SK-N-MC (cell line): Measurements from ENCODE around the gene RGS19.

ENCODE experiments used
- EZH2 ChIP-seq: fragments of 200-600 bp; sonication (generic); IDR thresholded peaks from one replicate; pipeline ENCODE4 v1.6.1; 2017; ENCODE audit warnings: antibody characterized with exemption
- FOXP2 ChIP-seq: optimal IDR thresholded peaks from 2 replicates; pipeline ENCODE3; 2011; ENCODE audit warnings: mild to moderate bottlenecking, moderate library complexity; ENCODE audit not compliant: insufficient read depth; ENCODE audit errors: extremely low read length, control extremely low read depth
- POLR2AphosphoS5 ChIP-seq: IDR thresholded peaks from 2 replicates; pipeline ENCODE4 v1.6.1; 2012; ENCODE audit warnings: mild to moderate bottlenecking, low read depth, low read length, borderline replicate concordance

DNA sequence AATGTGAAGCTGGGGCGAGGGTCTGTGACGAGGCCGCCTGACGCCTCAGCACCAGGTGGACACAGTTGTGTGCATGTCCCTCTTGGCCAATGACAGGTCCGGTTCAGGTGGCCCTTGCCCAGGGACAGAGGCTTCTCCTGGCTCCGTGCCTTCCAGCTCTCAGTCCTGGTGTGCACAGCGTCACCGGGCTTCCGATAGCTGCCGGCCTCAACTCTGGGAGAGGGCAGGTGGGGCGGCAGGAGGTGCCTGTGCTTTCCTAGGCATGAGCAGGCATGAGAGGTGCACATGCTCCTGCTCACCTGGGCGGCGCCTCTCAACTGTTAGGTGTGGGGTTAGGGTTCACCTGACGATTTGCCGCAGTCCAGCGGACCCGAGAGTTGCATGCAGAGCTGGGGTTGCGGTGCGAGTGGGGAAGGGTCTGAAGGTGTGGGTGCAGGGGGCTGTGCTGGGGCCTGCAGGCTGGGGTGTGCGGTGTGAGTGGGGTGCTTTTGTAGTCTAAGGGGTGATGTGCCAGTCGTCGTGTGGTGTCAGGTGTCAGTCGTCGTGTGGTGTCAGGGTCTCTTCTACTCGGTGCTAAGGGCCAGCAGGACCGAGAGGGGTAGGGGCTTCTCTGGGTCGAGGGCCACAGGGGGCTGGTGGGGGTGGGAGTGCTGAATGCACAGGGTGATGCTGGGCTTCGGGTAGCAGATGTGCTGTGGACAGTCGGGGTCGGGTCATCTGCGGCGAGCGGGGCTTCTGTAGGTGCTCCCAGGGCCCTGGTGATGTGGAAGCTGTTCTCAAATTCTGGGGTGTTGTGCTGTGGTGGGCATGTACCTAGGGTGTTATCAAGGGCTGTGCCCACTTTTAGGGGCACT, 26.1 kb downstream of the RGS19 start:
- TF ChIP-seq FOXP2 (no peak), EZH2 (no peak), POLR2AphosphoS5 (no peak)
